Pancreas (tissue), 10 donors: ENCODE measurements around the gene MCCC1. TPM values are rescaled to one million over a fixed set of nuclear protein-coding genes. Genes with fewer than 3 reads are reported as not detected.

ENCODE experiments used
- ATAC-seq, 4 donors: fragments of 200-7000 bp; cut with Tn5 transposase; one replicate each; pipeline versions ENCODE4 v1.8.0 to v1.9.1; 2020; ENCODE audit warnings: mild to moderate bottlenecking in 4 of 4, moderate library complexity in 4 of 4
- DNase-seq, 6 donors: peaks; one replicate each; pipeline ENCODE4 v3.0.0-alpha.2; 2020
- FAIRE-seq: peaks from 2 replicates; lab custom pipeline; 2012; peaks lifted over from hg19 to GRCh38; lab: Jason Lieb, UNC
- H3K27ac ChIP-seq, 4 donors: fragments of 200-600 bp; sonication (generic); 1 replicate in 3 of 4; 2 replicates in 1 of 4; pipeline versions ENCODE4 v1.5.0 to v1.8.0; 2020
- H3K27me3 ChIP-seq, 4 donors: fragments of 200-600 bp; one replicate each; pipeline ENCODE4 v1.8.0; 2021
- H3K36me3 ChIP-seq, 3 donors: fragments of 200-600 bp; sonication (generic) in 1 of 3; one replicate each; pipeline versions ENCODE4 v1.5.0 to v1.8.0; 2020 to 2021
- H3K4me1 ChIP-seq, 3 donors: fragments of 200-600 bp; one replicate each; pipeline ENCODE4 v1.8.0; 2021
- H3K4me3 ChIP-seq, 4 donors: fragments of 200-600 bp; sonication (generic) in 2 of 4; one replicate each; pipeline versions ENCODE4 v1.5.0 to v1.8.0; 2020 to 2021
- H3K9me3 ChIP-seq, 4 donors: fragments of 200-600 bp; one replicate each; pipeline ENCODE4 v1.8.0; 2021
- WGBS, 2 donors: extraction: QIAGEN DNeasy Blood & Tissue Kit; methylation state at CpG; one replicate each; pipeline ENCODE4 v1.1.7; 2013; 5-methylcytosine and 5-hydroxymethylcytosine counted together
- intact Hi-C, 3 donors: fragments of 100-400 bp; cut with DNase I; formaldehyde crosslinking; loops; one replicate each; pipeline versions ENCODE4 v1.11.1 to v1.14.2; 2022
- polyA plus RNA-seq, 2 donors: library from polyadenylated mRNA; stranded (reverse); fragments of 200-250 nt; gene quantifications; one replicate each; pipeline ENCODE4 v1.2.3, GENCODE V29; 2013
- total RNA-seq, 6 donors: library from RNA; stranded (reverse); fragmentation: NEBNext Ultra II Directional in 4 of 6; extraction: Animal tissue kit (Norgen Biotek cat#: 25700) in 4 of 6; gene quantifications; one replicate each; pipeline versions ENCODE4 v1.2.1 to v1.2.4, GENCODE V29; 2021 to 2023
- TF ChIP-seq, protein P1 (sequence below), 4 donors: fragments of 200-600 bp; sonication (generic) in 3 of 4; IDR thresholded peaks; one replicate each; pipeline versions ENCODE4 v1.5.0 to v1.8.0; 2021; ENCODE audit warnings: antibody characterized with exemption in 4 of 4
- donor health status: healthy with polysubstance abuse.
- donor health status: DM: no; HTN: no; CAD: no; lungs with moderate emphysema.
- donor health status: DM: no; HTN: no; CAD: no.
- donor health status: control.
- donor health status: control.
- donor health status: Bipolar disorder and iron deficiency.
- donor health status: DM: yes; HTN: yes; CAD: no.
- donor health status: DM: no; HTN: no; CAD: no.
- donor health status: DM: no; HTN: no; CAD: no.
- donor health status: DM: yes; HTN: yes; CAD: no.

The MCCC1 gene
- total and polyA plus RNA-seq, 8 donors: 25.3 to 81.9 (median 40.8) TPM

DNA sequence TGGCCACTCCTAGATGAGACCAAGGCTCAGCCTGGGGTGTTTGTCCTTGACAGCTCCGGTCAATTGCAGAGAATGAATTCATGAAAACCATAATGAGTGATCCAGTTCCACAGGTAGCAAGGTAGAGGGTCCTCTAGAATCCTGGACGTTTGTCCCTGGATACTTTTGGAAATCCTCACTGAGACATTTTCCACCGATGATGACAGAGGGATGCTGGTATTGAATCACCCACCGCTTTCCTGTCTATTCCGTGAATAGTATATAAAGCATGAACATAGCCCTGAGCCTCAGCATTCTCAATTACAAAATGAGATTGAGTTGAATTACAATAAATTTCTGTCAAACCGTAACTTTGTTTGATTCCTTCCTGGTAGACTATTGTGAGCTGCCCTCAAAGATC lies 113.3 kb downstream of the MCCC1 start:
- 78 to 80% methylated on average over 6 of the region's 6 CpGs for WGBS, 2 donors
- H3K27ac ChIP-seq: no peak overlapping the region
- no peak overlapping the region for H3K4me3 ChIP-seq
- intact Hi-C loops: no loop called here
- DNase-seq: no peak
- ATAC-seq: no peak
- no peaks in the 10 kb centered on the region for H3K36me3 ChIP-seq
- TF ChIP-seq, protein P1, sequence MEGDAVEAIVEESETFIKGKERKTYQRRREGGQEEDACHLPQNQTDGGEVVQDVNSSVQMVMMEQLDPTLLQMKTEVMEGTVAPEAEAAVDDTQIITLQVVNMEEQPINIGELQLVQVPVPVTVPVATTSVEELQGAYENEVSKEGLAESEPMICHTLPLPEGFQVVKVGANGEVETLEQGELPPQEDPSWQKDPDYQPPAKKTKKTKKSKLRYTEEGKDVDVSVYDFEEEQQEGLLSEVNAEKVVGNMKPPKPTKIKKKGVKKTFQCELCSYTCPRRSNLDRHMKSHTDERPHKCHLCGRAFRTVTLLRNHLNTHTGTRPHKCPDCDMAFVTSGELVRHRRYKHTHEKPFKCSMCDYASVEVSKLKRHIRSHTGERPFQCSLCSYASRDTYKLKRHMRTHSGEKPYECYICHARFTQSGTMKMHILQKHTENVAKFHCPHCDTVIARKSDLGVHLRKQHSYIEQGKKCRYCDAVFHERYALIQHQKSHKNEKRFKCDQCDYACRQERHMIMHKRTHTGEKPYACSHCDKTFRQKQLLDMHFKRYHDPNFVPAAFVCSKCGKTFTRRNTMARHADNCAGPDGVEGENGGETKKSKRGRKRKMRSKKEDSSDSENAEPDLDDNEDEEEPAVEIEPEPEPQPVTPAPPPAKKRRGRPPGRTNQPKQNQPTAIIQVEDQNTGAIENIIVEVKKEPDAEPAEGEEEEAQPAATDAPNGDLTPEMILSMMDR (IDR thresholded peaks at IDR 0.05): no peak
- FAIRE-seq: no peak
- no peaks in the 10 kb centered on the region for H3K27me3 ChIP-seq
- H3K9me3 ChIP-seq: no peaks in the 10 kb centered on the region
- H3K4me1 ChIP-seq: no peaks in the 10 kb centered on the region

DNA sequence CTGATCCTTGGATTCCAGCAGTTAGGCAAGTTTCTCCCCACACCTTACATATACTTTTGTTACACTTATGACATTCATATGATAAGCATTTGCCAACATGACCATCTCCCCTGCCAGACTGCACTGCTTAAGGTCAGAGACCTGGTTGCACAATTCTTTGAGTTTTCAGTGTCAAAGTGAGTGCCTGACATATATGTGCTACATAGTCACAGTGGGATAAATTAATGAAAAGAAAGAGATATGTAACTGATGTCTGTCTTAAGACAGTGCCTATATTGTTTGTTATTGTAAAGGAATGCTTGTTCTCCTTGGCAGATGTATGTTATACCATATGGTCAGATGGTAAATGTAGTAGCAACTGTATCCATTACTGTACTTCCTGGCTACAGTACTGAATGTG lies 115.4 kb downstream of the MCCC1 start:
- no peaks in the 10 kb centered on the region for H3K36me3 ChIP-seq
- H3K9me3 ChIP-seq: no peaks in the 10 kb centered on the region
- intact Hi-C loops: no loop called here
- no peak for ATAC-seq
- no peak overlapping the region for H3K27ac ChIP-seq
- no peaks in the 10 kb centered on the region for H3K27me3 ChIP-seq
- no peak for FAIRE-seq
- H3K4me1 ChIP-seq: peaks cover 0 to 3% (median 2%) of the 10 kb centered on the region in 3 donors
- DNase-seq: no peak
- H3K4me3 ChIP-seq: no peak overlapping the region
- TF ChIP-seq, protein P1 (IDR thresholded peaks at IDR 0.05): no peak

DNA sequence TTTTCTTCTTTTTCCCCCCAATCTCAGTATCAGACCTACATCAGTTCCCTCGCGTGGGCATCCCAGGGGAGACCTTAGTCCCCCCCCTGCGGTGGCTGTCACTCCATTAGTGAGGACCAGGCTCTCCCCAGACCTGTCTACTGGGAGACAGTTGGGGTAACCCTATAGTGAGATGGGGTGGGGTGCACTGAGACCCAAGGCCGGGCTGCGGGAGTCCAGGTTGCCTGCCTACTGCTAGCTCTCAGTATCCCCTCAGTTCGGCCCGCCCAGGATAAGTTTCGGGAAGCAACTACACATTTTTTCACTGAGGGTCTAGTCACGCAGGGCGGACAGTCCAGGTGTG lies 118.3 kb downstream of the MCCC1 start:
- H3K27me3 ChIP-seq: no peaks in the 10 kb centered on the region
- no peak for FAIRE-seq
- TF ChIP-seq, protein P1 (IDR thresholded peaks at IDR 0.05): no peak
- no peaks in the 10 kb centered on the region for H3K36me3 ChIP-seq
- 64 to 71% methylated on average over 10 of the region's 10 CpGs for WGBS, 2 donors
- H3K4me3 ChIP-seq: peak overlapping the region; percentile 36 to 94 (median 84)
- DNase-seq: peak in 5 of 6 donors; percentile 8 to 68 (median 20)
- H3K4me1 ChIP-seq: peaks cover 0 to 10% (median 8%) of the 10 kb centered on the region in 3 donors
- H3K27ac ChIP-seq: peak overlapping the region in 1 of 4 donors; percentile 40
- no peaks in the 10 kb centered on the region for H3K9me3 ChIP-seq
- intact Hi-C loops: no loop called here
- no peak for ATAC-seq

DNA sequence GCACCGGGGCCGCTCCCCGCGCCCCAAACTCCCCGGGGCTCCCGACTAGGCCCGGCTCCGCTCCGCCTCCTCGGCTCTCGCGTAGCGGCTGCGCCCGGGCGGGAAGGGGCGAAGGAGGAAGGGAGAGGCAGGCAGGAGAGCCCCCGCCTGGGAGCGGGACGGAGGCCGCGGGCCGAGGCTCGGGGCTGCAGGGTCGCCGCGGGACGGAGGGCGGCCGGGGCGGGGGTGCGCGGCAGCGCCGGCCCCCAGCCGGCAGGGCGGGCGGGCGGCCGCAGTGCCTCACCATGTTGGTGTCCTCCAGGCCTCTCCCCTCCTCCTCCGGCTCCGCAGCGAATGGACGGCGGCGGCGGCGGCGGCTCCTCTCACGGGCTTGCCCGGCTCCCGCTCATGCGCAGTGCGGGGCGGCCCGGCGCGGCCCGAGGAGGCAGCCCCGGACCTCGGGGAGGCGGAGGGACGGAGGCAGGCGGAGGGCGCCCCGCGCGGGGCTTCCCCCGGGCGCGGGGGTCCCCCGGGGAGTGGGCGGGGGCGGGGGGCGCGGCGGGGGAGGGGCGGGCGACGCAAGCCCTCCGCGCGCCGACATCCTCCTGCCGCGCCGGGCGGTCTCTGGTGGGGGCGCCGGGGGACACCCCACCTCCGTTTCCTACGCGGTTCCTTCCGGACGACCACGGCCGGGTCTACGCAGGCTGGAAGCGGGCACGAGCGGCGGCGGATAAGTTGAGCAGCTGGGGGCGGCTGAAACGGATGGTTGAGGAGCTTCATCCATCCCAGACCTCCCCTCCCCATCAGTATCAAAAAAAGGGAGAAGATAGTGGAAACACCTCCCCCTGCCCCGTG lies 118.9 kb downstream of the MCCC1 start, which contains the start of gene DCUN1D1:
Gene DCUN1D1, minus strand, starts transcription at position 335 of the 834 bp plus-strand sequence. Its CDS starts 49 bp downstream, at position 286.
- intact Hi-C loops: no loop called here

More for the DNA sequence above, 118.9 kb downstream of the MCCC1 start, which contains the start of gene DCUN1D1:
- TF ChIP-seq, protein P1 (IDR thresholded peaks at IDR 0.05): no peak
- Histone ChIP-seq H3K36me3 (no peaks in the 10 kb centered on the region), H3K4me1 (peaks cover 0 to 10% (median 8%) of the 10 kb centered on the region in 3 donors), H3K27ac (peak within 1 kb of the TSS; percentile 40 to 83 (median 62)), H3K27me3 (no peaks in the 10 kb centered on the region), H3K9me3 (no peaks in the 10 kb centered on the region), H3K4me3 (peak within 1 kb of the TSS; percentile 74 to 94 (median 84))
- DNase-seq: peak; percentile 90 to 97 (median 92)
- peak; percentile 95 to 97 (median 96) for ATAC-seq
- no peak for FAIRE-seq
- 1% methylated on average over 48 to 105 of the region's 106 CpGs for WGBS, 2 donors
